Activated CD8-positive, alpha-beta memory T cell treated with anti-CD3 and anti-CD28 coated beads, Interleukin-2, amount 50 U/mL, for 4 hours (primary cell): Measurements from ENCODE around the gene NKAPL.

ENCODE experiments used
- DNase-seq: peaks from one replicate; pipeline ENCODE4 v3.0.0-alpha.2; 2020

NKAPL gene

DNA sequence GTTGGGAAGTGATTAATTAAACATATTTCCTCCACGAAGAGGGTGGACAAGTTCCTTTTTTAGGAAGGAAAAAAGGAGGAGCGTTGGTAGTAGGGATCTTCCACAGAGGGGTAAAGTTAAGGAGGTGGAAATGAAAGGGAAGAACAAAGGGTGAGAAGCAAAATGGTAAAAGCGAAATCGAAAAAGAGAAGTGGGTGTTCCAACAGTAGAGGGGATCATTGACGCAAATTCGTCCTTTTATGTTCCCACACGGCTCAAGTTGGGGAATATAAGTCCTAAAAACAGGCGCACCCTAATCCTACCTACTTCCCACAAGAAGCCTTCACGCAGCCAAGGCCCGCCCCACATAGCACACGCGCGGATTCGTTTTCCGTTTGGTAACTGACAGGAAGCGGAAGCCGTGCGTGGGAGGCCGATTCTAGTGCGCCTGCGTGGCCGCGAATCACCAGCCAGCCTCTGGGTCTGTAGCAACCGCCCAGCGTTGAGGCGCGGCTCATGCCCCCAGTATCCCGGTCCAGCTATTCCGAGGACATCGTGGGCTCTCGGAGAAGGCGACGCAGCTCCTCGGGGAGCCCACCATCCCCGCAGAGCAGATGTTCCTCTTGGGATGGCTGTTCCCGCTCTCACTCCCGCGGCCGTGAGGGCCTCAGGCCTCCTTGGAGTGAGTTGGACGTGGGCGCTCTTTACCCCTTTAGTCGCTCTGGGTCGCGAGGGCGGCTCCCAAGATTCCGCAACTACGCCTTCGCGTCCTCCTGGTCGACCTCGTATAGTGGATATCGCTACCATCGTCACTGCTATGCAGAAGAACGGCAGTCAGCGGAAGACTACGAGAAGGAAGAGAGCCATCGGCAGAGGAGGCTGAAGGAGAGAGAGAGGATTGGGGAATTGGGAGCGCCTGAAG, at the start of gene NKAPL:
TSS of gene NKAPL (plus strand) at position 421 of the 901 bp plus-strand sequence. CDS start at position 496, 75 bp downstream.
- DNase-seq: peak; percentile 68

DNA sequence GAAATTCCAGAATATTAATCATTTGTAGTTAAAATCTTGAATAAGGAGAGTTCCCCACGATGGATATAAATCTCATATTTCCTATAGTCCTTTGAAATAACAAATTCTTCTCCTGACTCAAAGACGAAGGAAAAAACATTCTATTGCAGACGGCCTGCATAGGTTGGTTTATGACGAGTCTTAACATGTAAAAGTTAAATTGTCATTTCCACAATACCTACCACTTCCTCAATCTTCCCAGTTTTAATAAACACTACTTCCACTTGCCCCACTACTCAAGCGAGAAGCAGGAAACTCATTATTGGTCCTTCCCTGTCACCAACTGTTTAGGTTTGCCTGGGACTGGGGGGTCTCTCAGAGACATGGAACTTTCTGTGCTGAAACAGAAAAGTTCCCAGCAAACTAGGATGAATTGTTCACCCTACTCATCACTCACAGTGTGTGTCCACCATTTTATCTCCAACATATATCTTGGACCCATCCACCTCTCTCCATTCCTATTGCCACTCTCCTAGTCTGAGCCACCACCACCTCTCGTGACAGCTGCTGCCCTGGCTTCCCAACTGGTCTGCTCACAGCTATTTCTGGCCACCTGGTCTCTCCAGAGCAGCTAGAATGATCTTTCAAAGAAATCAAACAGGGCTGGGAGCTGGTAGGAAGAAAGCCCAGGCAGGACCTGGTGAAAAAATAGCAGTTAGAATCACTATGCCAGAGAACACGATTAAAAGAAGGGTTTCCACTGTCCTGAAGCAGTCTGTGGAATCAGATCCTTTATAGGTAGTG, 49.2 kb upstream of the NKAPL start:
- DNase-seq: no peak

DNA sequence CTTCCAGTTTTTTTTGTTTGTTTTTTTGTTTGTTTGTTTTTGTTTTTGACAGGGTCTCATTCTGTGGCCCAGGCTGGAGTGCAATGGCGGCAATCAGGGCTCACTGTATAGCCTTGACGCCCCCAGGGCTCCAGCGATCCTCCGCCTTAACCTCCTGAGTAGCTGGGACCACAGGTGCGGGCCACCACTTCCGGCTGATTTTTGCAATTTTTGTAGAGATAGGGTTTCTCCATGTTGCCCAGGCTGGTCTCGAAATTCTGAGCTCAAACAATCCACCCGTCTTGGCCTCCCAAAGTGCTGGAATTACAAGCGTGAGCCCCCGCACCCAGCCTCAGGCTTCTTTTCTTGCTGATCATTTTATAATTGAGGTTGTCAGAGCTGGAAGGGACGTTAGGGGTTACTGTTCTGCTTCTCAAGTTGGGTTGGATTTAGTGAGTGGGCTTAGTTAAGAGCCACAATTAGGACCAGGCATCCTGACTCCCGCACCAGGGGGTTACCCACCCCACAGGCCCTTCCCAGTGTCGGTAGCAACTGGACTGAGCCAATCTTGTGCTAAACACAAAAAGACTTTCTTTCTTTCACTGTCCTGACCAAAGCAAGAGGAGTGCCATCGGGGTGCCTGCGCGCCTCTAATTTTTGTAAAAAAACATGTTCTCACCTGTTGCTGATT, 47.1 kb upstream of the NKAPL start:
- DNase-seq: no peak

DNA sequence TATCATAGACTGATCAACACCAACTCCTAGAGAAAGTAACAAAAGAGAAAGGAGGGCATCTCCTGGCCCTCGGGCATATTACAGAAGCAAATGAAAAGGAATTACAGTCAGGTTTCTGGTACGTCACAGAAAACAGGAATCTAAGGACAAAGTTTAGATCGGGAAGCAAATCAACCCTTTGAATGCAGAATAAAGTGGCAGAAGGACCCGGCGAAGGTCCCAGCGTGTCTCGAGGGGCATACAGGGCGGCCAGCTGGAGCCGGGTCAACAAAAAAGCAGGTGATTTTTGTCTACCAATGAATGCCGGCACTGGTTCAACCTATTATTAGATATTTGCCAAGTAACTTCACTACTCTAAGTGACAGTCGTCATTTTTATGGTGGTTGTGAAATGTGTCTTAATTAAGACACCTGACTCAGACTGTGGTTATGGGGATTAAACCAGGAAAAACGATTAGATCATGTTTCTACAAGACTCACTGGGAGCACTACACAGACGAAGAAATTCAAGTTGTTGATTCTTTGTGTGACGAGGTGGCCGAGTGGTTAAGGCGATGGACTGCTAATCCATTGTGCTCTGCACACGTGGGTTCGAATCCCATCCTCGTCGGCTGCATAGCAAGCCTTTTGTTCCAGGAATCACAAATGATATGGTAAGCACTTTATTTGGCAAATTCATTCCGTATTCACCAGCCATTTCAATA, 46.4 kb upstream of the NKAPL start:
- peak; percentile 21 for DNase-seq

DNA sequence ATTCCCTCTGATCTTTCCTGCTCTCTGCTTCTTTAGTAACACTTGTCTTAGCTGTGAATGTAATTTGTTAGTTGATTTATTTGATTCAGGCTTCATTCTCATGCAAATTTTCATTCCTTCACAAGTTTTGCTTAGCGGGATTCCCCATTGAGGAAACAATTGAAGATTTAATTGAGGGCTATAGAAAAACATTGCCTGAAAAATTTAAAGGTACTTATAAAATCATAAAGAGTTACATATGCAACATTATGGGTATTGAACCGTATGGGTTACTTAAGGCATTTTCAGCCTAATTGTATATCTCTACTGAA, 45.9 kb upstream of the NKAPL start:
- no peak for DNase-seq

DNA sequence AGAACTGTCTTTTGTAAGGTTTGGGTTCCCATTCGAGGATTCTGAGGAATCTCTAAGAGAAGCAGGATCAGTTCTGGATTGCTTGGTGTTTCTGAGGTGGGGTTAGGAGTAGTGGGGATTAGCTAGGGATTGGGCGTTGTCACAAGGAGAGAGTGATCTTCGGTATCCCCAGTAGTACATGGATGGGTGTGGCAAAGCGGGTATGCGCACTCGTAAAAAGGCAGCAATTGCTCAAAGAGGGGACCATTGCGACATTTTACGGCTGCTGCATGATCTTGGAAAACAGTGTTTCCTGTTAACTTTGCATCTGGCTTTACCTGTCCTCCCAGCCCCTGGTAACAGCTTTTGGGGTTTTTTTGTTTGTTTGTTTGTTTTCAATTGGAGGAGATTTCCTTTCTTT, 43.7 kb upstream of the NKAPL start:
- DNase-seq: no peak

DNA sequence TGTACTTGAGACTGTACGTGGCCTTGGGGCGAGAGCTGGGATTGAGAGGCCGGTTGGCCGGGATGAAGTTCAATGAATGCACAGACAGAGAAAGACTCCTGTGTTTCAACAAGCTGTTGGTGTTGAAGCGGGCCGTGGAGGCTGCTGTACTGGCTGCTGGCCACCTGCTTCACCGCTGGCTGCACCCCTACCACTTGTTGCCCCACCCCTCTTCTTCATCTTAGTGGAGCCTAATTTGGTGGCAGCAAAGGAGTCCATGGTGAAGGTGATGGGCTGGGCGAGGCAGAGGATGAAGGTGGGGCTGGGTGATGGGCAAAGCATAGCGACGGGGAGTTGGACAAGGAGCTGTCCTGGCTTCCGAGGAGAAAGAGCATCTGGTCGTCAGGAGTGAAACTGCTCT, 41.2 kb upstream of the NKAPL start:
- no peak for DNase-seq

DNA sequence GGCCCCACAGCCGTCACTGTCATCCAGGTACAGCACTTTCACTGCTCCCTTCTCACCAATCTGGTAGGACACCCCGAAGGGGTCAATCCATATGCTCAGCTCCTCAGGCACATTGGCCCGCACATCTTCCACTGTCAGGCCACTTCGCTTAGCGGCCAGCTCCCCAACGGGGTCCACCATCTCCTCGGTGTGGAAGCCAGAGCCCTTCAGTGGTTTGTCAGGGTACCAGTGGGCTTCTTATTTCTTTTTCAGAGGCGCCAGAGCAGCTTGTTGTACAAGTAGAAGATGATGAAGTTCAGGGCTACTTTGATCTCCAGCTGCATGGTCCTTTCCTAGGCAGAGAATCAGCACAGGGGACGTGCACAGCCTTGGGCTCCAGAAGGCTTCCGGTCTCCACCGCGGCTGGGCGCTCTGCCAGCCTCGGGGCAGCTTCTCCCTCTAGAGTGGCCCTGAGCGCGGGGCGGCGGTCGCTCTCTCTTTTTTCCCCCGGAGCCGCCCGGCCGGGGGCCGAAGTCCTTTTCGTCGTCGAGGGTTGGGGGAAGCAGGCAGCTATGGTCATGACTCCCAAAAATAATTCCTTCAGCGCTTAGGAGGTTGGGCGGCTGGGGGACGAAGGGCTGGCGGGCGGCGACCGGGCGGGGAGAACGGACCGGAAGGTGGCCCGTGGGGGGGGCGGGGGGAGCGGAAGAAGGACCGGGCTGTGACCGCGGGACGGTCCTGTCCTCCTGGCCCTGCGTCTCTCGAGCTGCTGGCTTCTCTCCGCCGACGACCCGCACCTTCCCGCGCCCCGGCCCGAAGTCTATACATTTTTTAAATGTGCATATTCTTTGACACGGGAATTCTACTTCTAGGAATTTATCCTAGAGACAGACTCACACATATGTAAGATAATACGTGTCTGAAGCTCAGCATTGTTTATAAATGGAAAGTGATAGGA, 40.5 kb upstream of the NKAPL start:
- DNase-seq: peak; percentile 21

DNA sequence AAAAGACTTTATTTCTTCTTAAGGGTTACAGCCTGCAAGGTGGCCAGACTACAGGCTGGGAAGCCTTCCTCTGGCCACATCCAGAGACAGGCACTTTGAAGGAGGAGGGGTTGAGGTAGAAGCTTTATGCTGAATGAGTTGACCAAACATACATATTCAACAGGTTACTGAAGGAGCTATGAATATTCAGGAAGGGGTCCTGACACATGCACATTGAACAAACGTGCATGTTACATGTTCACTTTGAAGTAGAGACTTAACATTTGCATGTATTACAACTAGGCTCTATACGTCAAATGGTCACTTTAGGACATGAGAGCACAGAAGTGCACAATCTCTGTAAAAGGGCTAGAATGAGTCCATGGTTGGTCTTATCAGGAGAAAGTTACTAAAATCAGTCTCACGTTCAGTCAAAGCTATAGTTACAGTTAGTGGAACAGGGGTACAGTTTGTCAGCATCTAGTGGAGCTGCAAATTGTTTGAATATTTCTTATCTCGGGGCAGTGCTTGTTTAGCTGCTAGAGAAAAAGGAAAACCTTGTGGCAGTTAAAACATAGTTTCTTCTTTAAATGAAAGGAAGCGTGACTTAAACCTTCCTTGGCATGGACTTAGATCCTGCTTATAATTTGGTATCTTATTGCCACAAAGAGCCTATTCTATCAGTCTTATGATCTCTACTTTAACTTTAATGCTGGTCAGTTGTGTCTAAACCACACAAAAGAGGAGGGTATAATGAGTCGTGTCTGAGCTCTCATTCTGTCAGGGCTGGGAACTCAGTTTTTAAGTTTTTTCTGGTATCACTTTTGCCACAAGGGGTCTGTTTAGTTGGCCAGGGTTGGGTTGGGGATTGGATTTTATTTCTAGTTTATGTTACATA, 38.6 kb upstream of the NKAPL start:
- no peak for DNase-seq

DNA sequence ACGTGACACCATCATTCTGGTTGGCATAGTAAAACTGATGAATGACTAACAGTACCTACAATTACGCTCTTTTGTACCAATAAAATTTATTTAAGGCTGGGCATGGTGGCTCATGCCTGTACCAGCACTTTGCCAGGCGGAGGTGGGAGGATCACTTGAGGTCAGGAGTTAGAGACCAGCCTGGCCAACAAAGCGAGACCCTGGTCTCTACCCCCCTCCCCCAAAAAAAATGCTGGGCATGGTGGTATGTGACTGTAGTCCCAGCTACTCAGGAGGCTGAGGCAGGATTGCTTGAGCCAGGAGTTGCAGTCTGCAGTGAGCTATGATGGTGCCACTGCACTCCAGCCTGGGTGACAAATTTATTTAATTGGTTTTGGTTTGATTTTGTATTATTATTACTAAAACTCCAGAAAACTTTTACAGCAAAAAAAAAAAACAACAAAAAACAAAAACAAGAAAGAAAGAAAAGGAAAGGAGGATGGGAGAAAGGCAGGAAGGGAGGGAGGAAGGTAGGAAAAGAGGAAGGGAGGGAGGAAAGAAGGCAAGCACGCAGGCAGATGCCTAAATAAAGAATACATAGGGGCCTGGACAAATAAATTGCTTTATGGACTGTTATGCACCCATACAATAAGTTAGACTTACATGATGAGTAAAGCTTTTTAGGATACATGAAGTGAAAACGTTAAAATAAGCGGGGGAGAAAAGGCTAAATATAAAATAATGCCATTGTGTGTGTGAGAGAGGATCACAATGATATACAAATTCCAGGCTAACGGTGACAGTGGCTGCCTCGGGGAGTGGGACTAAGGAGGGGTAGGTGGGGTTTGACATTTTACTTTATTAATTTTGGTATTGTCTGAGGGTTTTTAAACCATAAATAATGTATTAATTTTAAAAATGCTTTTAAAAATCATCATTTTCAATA, 34.7 kb upstream of the NKAPL start:
- DNase-seq: no peak

DNA sequence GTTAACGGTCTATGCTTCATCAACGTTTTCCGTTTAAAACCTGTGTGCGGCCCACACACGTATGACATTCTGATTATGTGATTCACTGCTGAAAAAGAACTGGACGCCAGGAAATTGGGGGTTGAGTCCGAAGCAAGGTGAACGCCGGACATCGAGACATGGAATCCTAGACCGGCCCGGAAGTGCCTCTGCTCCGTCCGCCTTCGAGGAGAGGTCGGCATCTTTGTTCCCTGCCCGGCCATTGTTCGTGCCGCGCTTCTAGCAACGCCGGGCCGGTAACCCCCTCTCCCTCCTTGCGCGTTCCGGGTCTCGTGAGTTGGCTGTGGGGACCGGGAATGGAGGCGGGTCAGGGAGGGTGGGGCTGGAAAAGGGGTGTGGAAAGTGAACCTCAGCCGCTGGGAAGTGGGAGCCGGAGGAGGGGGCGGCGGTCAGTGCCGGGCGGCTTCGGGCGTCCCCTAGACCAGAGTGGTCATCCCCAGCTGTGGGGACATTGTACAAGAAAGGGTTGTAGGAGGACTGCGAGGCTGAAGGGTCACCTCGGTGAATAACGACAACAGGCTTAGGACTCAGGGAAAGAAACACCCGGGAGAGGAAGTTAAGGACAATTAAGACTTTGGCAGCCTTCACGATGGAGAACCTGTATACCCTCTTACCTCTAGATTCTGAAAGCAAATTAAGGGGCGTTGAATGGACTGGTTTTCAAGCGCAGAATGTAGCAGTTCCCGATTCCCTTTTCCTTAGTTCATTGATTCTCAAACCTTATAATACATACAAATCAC, 33.9 kb upstream of the NKAPL start, which contains the start of gene ZSCAN9:
TSS of gene ZSCAN9 (plus strand) at position 220 of the 779 bp plus-strand sequence. CDS start 1,810 bp downstream, outside the sequence.
- peak; percentile 39 for DNase-seq

DNA sequence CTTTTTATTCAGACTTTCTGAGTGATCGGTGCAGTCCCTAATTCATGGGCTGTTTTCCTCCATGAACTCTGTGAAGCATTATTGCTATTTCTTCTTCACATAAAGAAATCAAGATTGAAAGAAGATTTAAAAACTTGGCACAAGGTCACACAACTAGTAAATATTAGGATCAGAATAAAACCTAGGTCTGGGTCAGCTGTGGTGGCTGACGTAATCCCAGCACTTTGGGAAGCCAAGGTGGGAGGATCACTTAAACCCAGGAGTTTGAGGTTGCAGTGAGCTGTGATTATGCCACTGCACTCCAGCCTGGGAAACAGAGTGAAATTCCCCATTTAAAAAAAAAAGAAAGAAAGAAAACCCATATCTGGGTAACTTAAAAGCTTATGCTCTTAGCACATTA, 32.6 kb upstream of the NKAPL start:
- DNase-seq: no peak

DNA sequence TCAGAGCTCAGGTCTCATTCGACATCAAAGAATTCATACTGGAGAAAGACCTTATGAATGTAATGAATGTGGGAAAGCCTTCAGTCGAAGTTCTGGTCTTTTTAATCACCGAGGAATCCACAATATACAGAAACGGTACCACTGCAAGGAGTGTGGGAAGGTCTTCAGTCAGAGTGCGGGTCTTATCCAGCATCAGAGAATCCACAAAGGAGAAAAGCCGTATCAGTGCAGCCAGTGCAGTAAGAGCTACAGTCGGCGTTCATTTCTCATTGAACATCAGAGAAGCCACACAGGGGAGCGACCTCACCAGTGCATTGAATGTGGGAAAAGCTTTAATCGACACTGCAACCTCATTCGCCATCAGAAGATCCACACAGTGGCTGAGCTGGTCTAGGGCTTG, 26.3 kb upstream of the NKAPL start:
- no peak for DNase-seq

DNA sequence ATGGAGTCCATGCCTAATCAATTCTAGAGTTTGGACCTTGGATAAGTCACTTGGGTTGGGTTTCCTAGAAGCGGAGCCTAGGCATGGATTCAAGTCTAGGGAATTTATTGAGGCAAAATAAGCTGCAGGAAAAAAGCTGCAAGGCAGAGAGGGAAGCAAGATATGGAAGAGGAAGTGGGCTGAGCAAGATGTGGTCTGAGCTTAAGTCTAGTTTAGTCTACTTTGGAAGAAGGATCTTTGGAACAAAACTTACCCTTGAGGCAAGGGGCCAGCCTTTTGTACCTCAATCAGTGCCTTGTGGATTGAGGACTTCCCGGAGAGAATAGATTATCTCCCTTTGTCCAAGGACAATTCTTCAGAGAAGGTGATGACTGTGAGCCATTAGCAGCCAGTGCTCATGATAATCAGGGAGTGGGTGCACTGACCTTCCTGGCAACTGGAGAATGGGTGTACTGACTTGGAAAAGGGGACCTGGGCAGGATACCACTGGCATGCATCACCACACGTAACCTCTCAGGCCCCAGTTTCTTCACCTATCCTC, 23.1 kb upstream of the NKAPL start:
- DNase-seq: no peak

DNA sequence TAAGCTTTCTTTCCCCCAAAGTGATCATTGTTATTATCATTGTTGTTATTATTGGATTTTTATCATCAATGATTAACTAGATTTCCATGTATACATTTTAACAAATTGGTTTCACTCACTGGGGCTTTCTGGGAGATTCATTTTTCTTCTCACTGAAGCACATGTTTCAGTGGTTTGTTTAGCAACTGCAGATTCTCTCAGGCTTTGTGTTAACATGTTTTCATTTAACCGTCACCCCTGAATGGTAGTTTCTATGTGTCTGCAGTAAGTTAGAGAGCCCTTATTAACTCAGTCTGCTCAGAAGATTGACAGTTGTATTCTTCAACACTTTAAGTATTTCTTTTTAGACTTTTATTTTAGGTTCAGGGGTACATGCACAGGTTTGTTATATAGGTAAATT, 19.5 kb upstream of the NKAPL start:
- no peak for DNase-seq

DNA sequence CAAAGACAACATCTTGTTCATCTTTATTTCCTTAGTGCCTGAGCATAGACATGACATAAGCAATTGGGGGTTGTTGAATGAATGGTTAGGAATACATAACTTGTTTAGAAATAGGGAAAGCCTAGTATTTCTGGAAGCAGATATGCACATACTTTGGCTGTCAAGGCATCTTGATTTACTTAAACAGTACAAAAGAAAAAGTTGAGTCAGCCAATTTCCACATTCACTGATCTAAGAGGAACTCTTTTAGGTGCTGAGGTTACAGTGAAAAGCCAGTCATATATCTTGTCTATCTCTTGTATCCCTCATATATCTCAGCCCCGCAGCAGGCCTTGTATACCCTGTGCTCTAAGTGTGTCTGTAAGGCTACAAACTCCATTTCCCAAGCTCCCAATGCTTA, 18.6 kb upstream of the NKAPL start:
- DNase-seq: no peak

DNA sequence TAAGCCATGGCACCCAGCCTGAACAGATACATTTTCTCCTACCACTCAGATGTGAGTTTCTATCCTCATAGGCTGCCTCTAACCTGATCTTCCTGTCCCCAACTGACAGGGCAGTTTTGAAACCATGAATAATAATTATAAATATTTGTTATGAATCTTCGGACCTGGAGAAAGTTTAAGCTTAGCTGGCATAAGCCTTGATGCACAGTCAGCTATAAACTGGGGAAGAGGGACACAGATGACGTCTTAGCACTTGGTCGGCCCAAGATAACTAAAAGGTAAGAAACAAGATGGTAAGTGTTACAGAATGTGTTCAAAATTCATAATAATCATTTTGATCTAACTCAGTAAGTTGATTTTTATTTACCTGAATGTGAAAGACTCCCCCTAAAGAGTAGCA, 15.2 kb upstream of the NKAPL start:
- DNase-seq: no peak

DNA sequence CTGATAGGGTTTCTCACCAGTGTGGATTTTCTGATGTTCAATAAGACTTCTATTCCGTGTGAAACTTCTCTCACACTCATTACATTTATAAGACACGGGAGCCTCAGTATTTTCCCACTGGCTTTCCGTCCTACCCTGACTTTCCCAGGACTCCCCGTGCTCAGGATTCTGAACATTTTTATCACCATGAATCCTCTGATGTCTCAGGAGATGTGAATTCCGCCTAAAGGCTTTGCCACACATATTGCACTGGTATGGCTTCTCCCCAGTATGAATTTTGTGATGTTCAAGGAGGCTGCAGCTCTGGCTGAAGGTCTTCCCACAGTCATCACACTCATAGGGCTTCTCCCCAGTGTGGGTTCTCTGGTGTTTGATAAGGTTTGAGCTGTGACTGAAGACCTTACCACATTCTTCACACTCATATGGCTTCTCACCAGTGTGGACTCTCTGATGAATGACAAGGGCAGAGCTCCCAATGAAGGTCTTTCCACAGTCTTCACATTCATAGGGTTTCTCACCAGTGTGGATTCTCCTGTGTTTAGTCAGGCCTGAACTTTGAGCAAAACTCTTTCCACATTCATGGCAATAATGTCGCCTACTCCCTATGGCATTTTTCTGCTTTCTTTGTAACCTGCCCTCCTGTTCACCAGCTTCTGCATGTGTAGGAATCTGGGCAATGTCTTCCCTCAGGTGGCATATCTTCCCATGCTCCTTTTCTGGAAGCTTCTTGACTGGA, 13.7 kb upstream of the NKAPL start:
- no peak for DNase-seq
